Spleen (tissue), 7 donors: ENCODE measurements around the gene GATA2.

Source experiments
- CTCF ChIP-seq, 11 experiments: fragments of 200-600 bp in 7 of 11; fragments of 450-650 bp in 4 of 11; sonication (generic) in 4 of 11; IDR thresholded peaks in 8 of 11; conservative IDR thresholded peaks in 3 of 11; 1 replicate in 7 of 11; 2 replicates in 4 of 11; pipeline versions ENCODE4 v1.4.0 to v1.8.0; 2016 to 2021; ENCODE audit warnings: antibody characterized with exemption in 11 of 11, inconsistent platforms in 4 of 11, mild to moderate bottlenecking in 1 of 11
- POLR2A ChIP-seq, 3 donors: fragments of 450-650 bp; IDR thresholded peaks; one replicate each; pipeline ENCODE4 v1.5.1; 2017; ENCODE audit warnings: antibody characterized with exemption in 3 of 3, mild to moderate bottlenecking in 1 of 3
- donor health status: DM: no; HTN: no; CAD: no; lungs with moderate emphysema.
- donor health status: DM: no; HTN: no; CAD: no.
- donor health status: DM: no; HTN: no; CAD: no.

GRCh38 chr3:128503751-128504532 is 10.9 kb upstream of the GATA2 start:
- no peak for TF ChIP-seq POLR2A (IDR thresholded peaks at IDR 0.05)
- TF ChIP-seq CTCF (IDR thresholded peaks at IDR 0.05 in 8 of 11, conservative IDR thresholded peaks at IDR 0.05 in 3 of 11): no peak
